Ovary (tissue), 9 donors: ENCODE data around the gene PIH1D1. TPM values are rescaled to one million over a fixed set of nuclear protein-coding genes. Genes with fewer than 3 reads are reported as not detected.
A peak's percentile ranks its signal among the peaks of the same experiment; 100 is the strongest.

ENCODE experiments used
- DNase-seq, 5 donors: peaks; one replicate each; pipeline ENCODE4 v3.0.0-alpha.2; 2019 to 2020
- H3K27ac ChIP-seq, 2 donors: fragments of 200-600 bp; one replicate each; pipeline versions ENCODE4 v1.5.1 to v1.8.0; 2019 to 2022
- H3K27me3 ChIP-seq: fragments of 200-600 bp; one replicate; pipeline ENCODE4 v1.8.0; 2022
- H3K36me3 ChIP-seq: fragments of 200-600 bp; sonication (generic); one replicate; pipeline ENCODE4 v1.5.1; 2019
- H3K4me1 ChIP-seq: one replicate; pipeline ENCODE4 v1.8.1; 2013; ENCODE audit warnings: mild to moderate bottlenecking, moderate library complexity; ENCODE audit not compliant: insufficient read depth
- H3K4me3 ChIP-seq: fragments of 200-600 bp; sonication (generic); one replicate; pipeline ENCODE4 v1.5.1; 2017
- H3K9me3 ChIP-seq, 2 donors: fragments of 200-600 bp in 1 of 2; sonication (generic) in 1 of 2; one replicate each; pipeline versions ENCODE4 v1.5.1 to v1.8.1; 2013 to 2019; ENCODE audit warnings: mild to moderate bottlenecking in 1 of 2, moderate library complexity in 1 of 2
- CTCF ChIP-seq, 3 donors: fragments of 450-650 bp in 2 of 3; fragments of 200-600 bp in 1 of 3; IDR thresholded peaks; one replicate each; pipeline versions ENCODE4 v1.5.1 to v1.8.0; 2016 to 2022; ENCODE audit warnings: antibody characterized with exemption in 3 of 3, mild to moderate bottlenecking in 1 of 3
- EP300 ChIP-seq: sonication (generic); formaldehyde crosslinking; IDR thresholded peaks from one replicate; pipeline ENCODE4 v1.6.1; 2017; ENCODE audit warnings: antibody characterized with exemption
- POLR2A ChIP-seq: fragments of 450-650 bp; IDR thresholded peaks from one replicate; pipeline ENCODE4 v1.6.1; 2017; ENCODE audit warnings: antibody characterized with exemption, mild to moderate bottlenecking, moderate library complexity
- WGBS, 3 donors: extraction: QIAGEN DNeasy Blood & Tissue Kit in 1 of 3; methylation state at CpG; one replicate each; pipeline versions ENCODE4 v1.1.5 to v1.1.7; 2013 to 2017; 5-methylcytosine and 5-hydroxymethylcytosine counted together
- intact Hi-C, 4 donors: fragments of 100-400 bp; cut with DNase I; formaldehyde crosslinking; loops; one replicate each; pipeline versions ENCODE4 v1.11.0 to v1.15.1; 2022 to 2023
- polyA plus RNA-seq, 2 donors: library from polyadenylated mRNA; stranded (reverse); fragments of 200-250 nt in 1 of 2; fragments of 350-450 nt in 1 of 2; fragmentation: Illumina TruSeq in 1 of 2; extraction: RNeasy Lipid Tissue Mini Kit (QIAGEN cat#74804) in 1 of 2; gene quantifications; one replicate each; pipeline ENCODE4 v1.2.3, GENCODE V29; 2013 to 2014
- total RNA-seq, 7 donors: library from RNA; depleted of rRNA in 2 of 7; stranded (reverse); fragments of >200 nt in 2 of 7; fragmentation: NEBNext Ultra II Directional in 3 of 7; extraction: Animal tissue kit (Norgen Biotek cat#: 25700) in 3 of 7; gene quantifications; one replicate each; pipeline versions ENCODE4 v1.1.0 to v1.2.4, GENCODE V29; 2016 to 2023
- donor health status: DM: no; HTN: no; CAD: no; lungs with moderate emphysema.
- donor health status: DM: no; HTN: no; CAD: no.
- donor health status: Bipolar disorder and iron deficiency.
- donor health status: DM: yes; HTN: yes; CAD: no.
- donor health status: DM: no; HTN: no; CAD: no.
- donor health status: DM: yes; HTN: yes; CAD: no.

Gene PIH1D1
- total and polyA plus RNA-seq, 9 donors = 28.6 to 69.4 (median 58.5) TPM

GRCh38 chr19:49491030-49491803 lies 39.6 kb upstream of the PIH1D1 start:
- Histone ChIP-seq H3K4me3 (no peak overlapping the region), H3K36me3 (no peaks in the 10 kb centered on the region), H3K4me1 (peaks cover 9% of the 10 kb centered on the region), H3K27ac (no peak overlapping the region), H3K27me3 (no peaks in the 10 kb centered on the region), H3K9me3 (no peaks in the 10 kb centered on the region)
- peak in 2 of 5 donors; percentile 31 to 45 for DNase-seq
- intact Hi-C loops = no loop called here
- TF ChIP-seq EP300 (no peak), CTCF (IDR thresholded peaks at IDR 0.05) (no peak), POLR2A (no peak)
- WGBS, 3 donors = 61 to 65% (median 62%) methylated on average over 17 of the region's 17 CpGs

GRCh38 chr19:49490287-49491029 lies 38.8 kb upstream of the PIH1D1 start:
- intact Hi-C loops = no loop called here
- no peak overlapping the region for H3K4me3 ChIP-seq
- peak in 1 of 5 donors; percentile 35 for DNase-seq
- WGBS, 3 donors = 73 to 78% (median 75%) methylated on average over 27 of the region's 27 CpGs
- H3K27me3 ChIP-seq = no peaks in the 10 kb centered on the region
- no peak for TF ChIP-seq EP300
- TF ChIP-seq POLR2A = no peak
- no peak for TF ChIP-seq CTCF (IDR thresholded peaks at IDR 0.05)
- H3K27ac ChIP-seq = no peak overlapping the region
- no peaks in the 10 kb centered on the region for H3K36me3 ChIP-seq
- no peaks in the 10 kb centered on the region for H3K9me3 ChIP-seq
- H3K4me1 ChIP-seq = peaks cover 9% of the 10 kb centered on the region

- Histone ChIP-seq H3K9me3 (no peaks in the 10 kb centered on the region), H3K27me3 (no peaks in the 10 kb centered on the region), H3K36me3 (no peaks in the 10 kb centered on the region), H3K4me3 (no peak overlapping the region), H3K27ac (peak overlapping the region in 1 of 2 donors; percentile 0), H3K4me1 (peaks cover 9% of the 10 kb centered on the region)
- TF ChIP-seq CTCF (IDR thresholded peaks at IDR 0.05) (no peak), POLR2A (no peak), EP300 (no peak)
- 29 to 52% (median 38%) methylated on average over 15 of the region's 15 CpGs for WGBS, 3 donors
- no peak for DNase-seq
- intact Hi-C loops = loop anchor here in 1 of 4 donors (10.0 kb wide), 1 partner anchor 185 kb away; the partner anchor contains the start of gene PRMT1
Observed at GRCh38 chr19:49489601-49490167, 38.1 kb upstream of the PIH1D1 start.

GRCh38 chr19:49488863-49489537 lies 37.4 kb upstream of the PIH1D1 start:
- no peaks in the 10 kb centered on the region for H3K9me3 ChIP-seq
- 11 to 19% (median 11%) methylated on average over 15 of the region's 15 CpGs for WGBS, 3 donors
- H3K4me1 ChIP-seq = peaks cover 9% of the 10 kb centered on the region
- no peak for TF ChIP-seq POLR2A
- H3K27ac ChIP-seq = peak overlapping the region in 1 of 2 donors; percentile 0
- intact Hi-C loops = loop anchor here in 1 of 4 donors (10.0 kb wide), 1 partner anchor 186 kb away; the partner anchor contains the start of gene PRMT1
- no peaks in the 10 kb centered on the region for H3K27me3 ChIP-seq
- DNase-seq = no peak
- H3K4me3 ChIP-seq = peak overlapping the region; percentile 65
- H3K36me3 ChIP-seq = no peaks in the 10 kb centered on the region
